Esophagus muscularis mucosa (tissue), 4 donors: ENCODE measurements around the gene XPO6.

Experiments
- CTCF ChIP-seq, 3 experiments: fragments of 200-600 bp in 2 of 3; fragments of 450-650 bp in 1 of 3; sonication (generic) in 2 of 3; IDR thresholded peaks; one replicate each; pipeline ENCODE4 v1.5.1; 2017 to 2019; ENCODE audit warnings: antibody characterized with exemption in 3 of 3, mild to moderate bottlenecking in 2 of 3, moderate library complexity in 1 of 3
- EP300 ChIP-seq: sonication (generic); formaldehyde crosslinking; IDR thresholded peaks from one replicate; pipeline ENCODE4 v1.6.1; 2017; ENCODE audit warnings: antibody characterized with exemption
- POLR2A ChIP-seq: fragments of 450-650 bp; IDR thresholded peaks from one replicate; pipeline ENCODE4 v1.6.1; 2017; ENCODE audit warnings: antibody characterized with exemption, moderate library complexity, mild to moderate bottlenecking, low read depth
- POLR2AphosphoS5 ChIP-seq, 2 donors: sonication (generic); formaldehyde crosslinking; IDR thresholded peaks; one replicate each; pipeline ENCODE4 v1.6.1; 2017; ENCODE audit warnings: antibody characterized with exemption in 2 of 2

GRCh38 chr16:28254158-28254557 lies 42.4 kb upstream of the XPO6 start:
- no peak for TF ChIP-seq CTCF (IDR thresholded peaks at IDR 0.05)
- no peak for TF ChIP-seq POLR2A
- no peak for TF ChIP-seq POLR2AphosphoS5 (IDR thresholded peaks at IDR 0.05)
- no peak for TF ChIP-seq EP300
